MCF 10A (cell line): Measurements from ENCODE around the gene HAO2. TPM values are rescaled to one million over a fixed set of nuclear protein-coding genes. Genes with fewer than 3 reads are reported as not detected.
"Not testable (repeated sequence)": the region's sequence is repeated elsewhere in the genome, so short reads cannot be mapped to it uniquely, and the experiment has no call there.

Source experiments
- BruUV-seq: library from RNA; stranded (reverse); fragments of 400-500 nt; replicated peaks from 2 replicates; lab custom pipeline; 2021; lab: Mats Ljungman, UMichigan
- CTCF ChIA-PET: fragments of 300-600 bp; sonication (Branson Sonifier 250); formaldehyde crosslinking; extraction: SDS; loops from one replicate; lab custom pipeline; 2021; ENCODE audit warnings: antibody characterized with exemption, inconsistent platforms; lab: Yijun Ruan, JAX
- POLR2A ChIA-PET: fragments of 300-600, 350-650 bp; sonication (Branson Sonifier 250); formaldehyde crosslinking; extraction: SDS; loops from one replicate; lab custom pipeline; 2020; ENCODE audit warnings: antibody characterized with exemption, inconsistent platforms; lab: Yijun Ruan, JAX
- DNase-seq: peaks from one replicate; pipeline ENCODE4 v3.0.0-alpha.2; 2018; ENCODE audit not compliant: unreplicated experiment
- H3K27ac Mint-ChIP-seq: one replicate; pipeline ENCODE4 v1.8.0; 2022; ENCODE audit warnings: mild to moderate bottlenecking, low read depth, mixed read lengths; ENCODE audit not compliant: unreplicated experiment
- H3K27me3 Mint-ChIP-seq: one replicate; pipeline ENCODE4 v1.8.0; 2022; ENCODE audit warnings: mixed read lengths; ENCODE audit not compliant: insufficient read depth, unreplicated experiment
- H3K36me3 Mint-ChIP-seq: one replicate; pipeline ENCODE4 v1.8.0; 2022; ENCODE audit warnings: mild to moderate bottlenecking, moderate library complexity, mixed read lengths; ENCODE audit not compliant: insufficient read depth, unreplicated experiment
- H3K4me1 Mint-ChIP-seq: one replicate; pipeline ENCODE4 v1.8.0; 2022; ENCODE audit warnings: mixed read lengths; ENCODE audit not compliant: insufficient read depth, unreplicated experiment
- H3K4me3 Mint-ChIP-seq: one replicate; pipeline ENCODE4 v1.8.0; 2022; ENCODE audit warnings: mild to moderate bottlenecking, moderate library complexity, mixed read lengths; ENCODE audit not compliant: unreplicated experiment
- H3K9me3 Mint-ChIP-seq: one replicate; pipeline ENCODE4 v1.8.0; 2022; ENCODE audit warnings: mixed read lengths; ENCODE audit not compliant: unreplicated experiment
- CTCF ChIP-seq: fragments of 200-600 bp; IDR thresholded peaks from one replicate; pipeline ENCODE4 v1.8.0; 2022; ENCODE audit warnings: antibody characterized with exemption, mild to moderate bottlenecking; ENCODE audit not compliant: unreplicated experiment
- intact Hi-C: fragments of 100-400 bp; cut with micrococcal nuclease; formaldehyde crosslinking; loops from 2 replicates; pipeline ENCODE4 v1.14.1; 2022
- total RNA-seq: library from RNA; stranded (reverse); gene quantifications from 2 replicates; pipeline ENCODE4 v1.2.3, GENCODE V29; 2022

The HAO2 gene
- total RNA-seq, 1 experiment from 2014 or later, result not detected

DNA sequence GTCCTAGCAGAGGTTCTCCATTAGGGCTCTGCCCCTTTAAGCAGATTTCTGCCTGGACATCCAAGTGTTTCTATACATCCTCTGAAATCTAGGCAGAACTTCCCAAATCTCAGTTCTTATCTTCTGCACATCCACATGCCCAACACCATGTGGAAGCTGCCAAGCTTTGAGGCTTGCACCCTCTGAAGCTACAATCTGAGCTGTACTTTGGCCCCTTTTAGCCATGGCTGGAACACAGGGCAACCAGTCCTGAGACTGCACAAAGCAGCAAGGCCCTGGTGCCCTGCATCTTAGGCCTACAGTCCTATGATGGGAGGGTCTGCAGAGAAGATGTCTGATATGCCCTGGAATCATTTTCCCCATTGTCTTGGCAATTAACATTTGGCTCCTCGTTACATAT, 8.0 kb downstream of the HAO2 start:
- Mint-ChIP-seq H3K27me3 (no peaks in the 10 kb centered on the region), H3K4me3 (no peak overlapping the region), H3K9me3 (no peaks in the 10 kb centered on the region), H3K4me1 (peaks cover 12% of the 10 kb centered on the region), H3K36me3 (no peaks in the 10 kb centered on the region), H3K27ac (no peak overlapping the region)
- TF ChIP-seq CTCF, result no peak
- DNase-seq, result no peak
- ChIA-PET POLR2A (no interaction called here), CTCF (interaction anchor here (1.5 kb wide), 1 partner anchor 10 kb away, joined by 7 read pairs; no protein-coding TSS in a partner anchor)
- no TSS peak for BruUV-seq
- intact Hi-C loops, result no loop called here

- peaks cover 12% of the 10 kb centered on the region for H3K4me1 Mint-ChIP-seq
- POLR2A ChIA-PET, DNase-seq, BruUV-seq, H3K27ac Mint-ChIP-seq, H3K27me3 Mint-ChIP-seq, intact Hi-C loops, H3K36me3 Mint-ChIP-seq, H3K4me3 Mint-ChIP-seq, H3K9me3 Mint-ChIP-seq: not testable (repeated sequence)
- CTCF ChIA-PET, result interaction anchor here (0.8 to 1.2 kb wide), 3 partner anchors 10 to 103 kb away, joined by 4 to 5 read pairs (median 5); no protein-coding TSS in a partner anchor
These were observed 9.0 kb downstream of the HAO2 start for GRCh38 chr1:119377594-119377993.

- Mint-ChIP-seq H3K4me3 (no peak overlapping the region), H3K27ac (no peak overlapping the region), H3K27me3 (no peaks in the 10 kb centered on the region), H3K9me3 (no peaks in the 10 kb centered on the region), H3K36me3 (no peaks in the 10 kb centered on the region), H3K4me1 (peaks cover 3% of the 10 kb centered on the region)
- ChIA-PET CTCF (no interaction called here), POLR2A (no interaction called here)
- intact Hi-C loops, result no loop called here
- DNase-seq, result no peak
- no TSS peak for BruUV-seq
- no peak for TF ChIP-seq CTCF
These were observed 10.5 kb downstream of the HAO2 start for GRCh38 chr1:119379117-119379516.

- DNase-seq, result no peak
- no peaks in the 10 kb centered on the region for H3K4me1 Mint-ChIP-seq
- TF ChIP-seq CTCF, result no peak
- intact Hi-C loops, result no loop called here
- no peaks in the 10 kb centered on the region for H3K9me3 Mint-ChIP-seq
- no TSS peak for BruUV-seq
- no peak overlapping the region for H3K4me3 Mint-ChIP-seq
- ChIA-PET POLR2A (no interaction called here), CTCF (interaction anchor here (0.5 to 1.3 kb wide), 4 partner anchors 11 to 1527 kb away, joined by 3 to 5 read pairs (median 4); partner anchors contain the start of gene HAO2)
- no peaks in the 10 kb centered on the region for H3K36me3 Mint-ChIP-seq
- no peaks in the 10 kb centered on the region for H3K27me3 Mint-ChIP-seq
- H3K27ac Mint-ChIP-seq, result no peak overlapping the region
These were observed 11.7 kb downstream of the HAO2 start for GRCh38 chr1:119380304-119380703.
